NCI-H446 (cell line): ENCODE measurements around the gene CTDP1.
"Not testable (repeated sequence)": the region's sequence is repeated elsewhere in the genome, so short reads cannot be mapped to it uniquely, and the experiment has no call there.

Experiments used
- DNase-seq, 2 experiments: peaks; one replicate each; lab custom pipeline; 2025; lab: John Stamatoyannopoulos, UW

CTDP1 gene

DNA sequence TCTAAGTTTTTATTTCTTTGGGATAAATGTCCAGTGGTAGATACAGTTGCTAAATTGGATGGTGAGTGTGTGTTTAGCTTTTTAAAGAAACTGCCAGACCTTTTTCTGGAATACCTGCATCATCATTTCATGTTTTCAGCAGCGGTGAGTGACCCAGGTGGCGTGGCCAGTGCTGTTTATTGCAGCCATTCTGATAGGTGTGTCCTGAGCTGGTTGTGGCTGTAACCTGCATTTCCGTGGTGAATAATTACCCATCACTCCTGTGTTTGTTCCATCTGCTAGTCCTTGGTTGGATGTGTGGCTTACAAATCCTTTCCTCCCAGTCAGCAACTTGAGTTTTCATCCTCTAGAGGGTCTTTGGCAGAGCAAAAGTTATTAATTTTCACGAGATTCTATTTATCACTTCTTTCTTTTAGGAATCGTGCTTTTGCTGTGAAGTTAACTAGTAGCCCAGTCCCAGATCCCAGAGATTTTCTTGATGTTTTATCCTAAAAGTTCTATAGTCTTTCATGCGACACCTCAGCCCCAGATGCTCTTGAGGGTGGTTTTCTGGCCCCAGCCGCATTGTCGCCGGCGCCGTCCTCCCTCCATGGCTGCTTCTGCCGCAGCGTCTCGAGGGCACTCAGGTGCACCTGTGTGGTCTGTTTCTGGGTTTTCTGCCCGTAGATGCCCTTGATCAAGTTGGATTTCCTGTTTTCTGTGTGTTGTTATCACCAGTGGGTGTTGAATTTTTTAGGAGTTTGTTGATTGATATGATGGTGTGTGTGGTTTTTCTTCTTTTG, 44.9 kb downstream of the CTDP1 start:
- DNase-seq: no peak

DNA sequence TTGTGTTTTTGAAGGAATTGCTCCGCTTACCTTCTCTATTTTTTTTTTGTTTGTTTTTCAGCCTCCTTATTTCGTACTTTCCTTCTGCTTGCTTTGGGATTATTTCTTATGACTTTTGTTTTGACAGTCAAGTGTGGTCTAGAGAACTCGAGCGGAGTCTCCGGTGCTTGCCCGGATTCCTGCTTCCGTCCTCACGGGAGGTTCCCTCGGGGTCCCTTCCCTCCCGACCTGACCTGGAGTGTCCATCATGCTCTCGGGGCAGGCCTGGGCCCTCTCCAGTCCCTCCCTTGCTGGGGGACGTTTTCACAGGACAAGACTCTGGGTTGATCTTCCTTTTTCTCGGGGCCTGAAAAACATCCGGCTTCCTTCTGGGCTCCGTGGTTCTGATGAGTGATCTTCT, 45.9 kb downstream of the CTDP1 start:
- DNase-seq: no peak

DNA sequence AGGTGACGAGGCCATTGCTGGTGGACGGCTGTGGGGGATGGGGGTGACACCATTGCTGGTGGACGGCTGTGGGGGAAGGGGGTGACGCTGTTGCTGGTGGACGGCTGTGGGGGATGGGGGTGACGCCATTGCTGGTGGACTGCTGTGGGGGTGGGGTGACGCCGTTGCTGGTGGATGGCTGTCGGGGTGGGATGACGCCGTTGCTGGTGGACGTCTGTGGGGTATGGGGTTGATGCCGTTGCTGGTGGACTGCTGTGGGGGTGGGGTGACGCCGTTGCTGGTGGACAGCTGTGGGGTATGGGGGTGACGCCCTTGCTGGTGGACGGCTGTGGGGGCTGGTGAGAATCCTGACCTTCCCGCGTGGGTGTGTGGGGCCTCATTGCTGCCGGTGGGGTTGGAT, 47.1 kb downstream of the CTDP1 start:
- DNase-seq: no peak

DNA sequence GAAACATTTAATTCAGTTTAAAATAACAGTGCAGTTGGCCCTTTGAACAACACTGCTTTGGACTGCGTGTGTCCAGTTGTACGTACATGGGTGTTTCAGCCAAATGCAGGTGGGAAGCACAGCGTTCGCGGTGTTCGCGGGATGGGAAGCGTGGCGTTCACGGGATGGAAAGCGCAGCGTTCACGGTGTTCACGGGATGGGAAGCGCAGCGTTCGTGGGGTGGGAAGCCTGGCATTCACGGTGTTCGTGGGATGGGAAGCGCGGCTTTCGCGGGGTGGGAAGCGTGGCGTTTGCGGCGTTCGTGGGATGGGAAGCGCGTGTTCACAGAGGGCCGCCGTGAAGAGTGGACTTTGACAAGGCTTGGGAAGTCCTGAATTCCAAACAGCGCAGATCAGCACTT, 47.6 kb downstream of the CTDP1 start:
- no peak for DNase-seq

DNA sequence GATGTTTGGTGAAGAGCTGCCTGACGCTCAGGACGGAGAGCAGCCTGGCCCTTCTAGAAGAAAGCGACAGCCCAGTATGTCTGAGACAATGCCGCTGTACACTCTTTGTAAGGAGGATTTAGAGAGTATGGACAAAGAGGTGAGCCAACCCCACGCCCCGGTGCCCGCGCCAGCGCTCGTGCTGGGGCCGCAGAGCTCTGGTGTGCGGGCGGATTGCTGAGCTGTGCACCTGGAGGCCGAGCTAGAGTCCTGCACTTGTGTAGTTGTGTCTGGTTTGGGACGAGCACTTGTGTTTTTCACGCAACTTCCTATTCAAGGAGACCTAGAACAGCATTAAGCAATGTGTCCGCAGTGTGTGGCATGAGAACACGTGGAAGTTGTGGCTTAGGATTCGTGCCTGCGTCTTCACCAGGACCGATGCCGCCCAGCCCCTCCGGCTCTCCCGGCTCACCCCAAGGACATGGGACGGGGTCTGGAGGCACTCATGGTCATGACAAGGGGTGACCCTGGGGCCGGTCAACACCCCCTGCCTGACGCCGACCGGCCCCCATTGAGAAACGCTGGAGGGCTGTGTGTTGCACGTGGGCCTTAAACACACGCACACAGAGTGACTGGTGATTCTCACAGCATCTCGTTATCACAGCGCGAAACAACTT, 49.5 kb downstream of the CTDP1 start:
- DNase-seq: no peak

DNA sequence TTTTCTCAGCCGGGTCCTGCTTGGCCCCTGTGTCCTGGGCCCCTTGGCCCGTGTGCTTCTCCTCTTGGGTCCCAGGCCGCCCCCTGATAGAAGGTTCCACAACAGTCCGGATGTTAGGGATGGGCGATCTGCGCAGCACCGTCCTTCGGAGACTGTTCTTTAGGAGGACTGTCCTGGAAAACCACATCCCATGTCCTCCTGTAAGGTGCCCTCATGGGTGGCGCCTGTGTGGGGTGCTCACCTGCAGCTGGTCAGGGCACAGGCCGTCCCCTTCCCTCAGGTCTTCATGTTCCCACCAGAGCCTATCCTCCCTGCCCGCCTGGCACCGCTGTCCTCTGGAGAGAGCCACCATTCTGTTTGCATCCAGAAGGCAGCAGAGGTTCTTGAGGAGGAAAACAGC, 50.0 kb downstream of the CTDP1 start:
- no peak for DNase-seq

DNA sequence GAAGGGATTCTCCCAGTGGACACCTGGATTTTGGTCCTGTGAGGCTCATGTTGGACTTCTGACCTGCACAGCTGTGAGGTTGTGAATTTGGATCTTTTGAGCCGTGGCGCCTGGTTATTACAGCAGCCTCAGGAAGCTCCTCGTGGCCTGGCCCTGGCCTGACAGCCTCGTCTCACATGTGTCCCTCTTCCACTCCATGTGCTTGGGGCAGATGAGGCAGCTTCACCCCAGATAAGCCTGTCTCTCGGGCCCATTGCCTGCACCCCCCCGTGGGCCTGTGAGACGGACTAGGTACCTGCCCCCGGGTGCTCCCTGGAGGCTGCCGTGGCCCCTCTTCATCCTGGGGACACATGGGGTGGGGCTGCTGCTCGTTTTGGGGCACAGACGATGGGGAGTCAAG, 51.2 kb downstream of the CTDP1 start:
- DNase-seq: no peak

DNA sequence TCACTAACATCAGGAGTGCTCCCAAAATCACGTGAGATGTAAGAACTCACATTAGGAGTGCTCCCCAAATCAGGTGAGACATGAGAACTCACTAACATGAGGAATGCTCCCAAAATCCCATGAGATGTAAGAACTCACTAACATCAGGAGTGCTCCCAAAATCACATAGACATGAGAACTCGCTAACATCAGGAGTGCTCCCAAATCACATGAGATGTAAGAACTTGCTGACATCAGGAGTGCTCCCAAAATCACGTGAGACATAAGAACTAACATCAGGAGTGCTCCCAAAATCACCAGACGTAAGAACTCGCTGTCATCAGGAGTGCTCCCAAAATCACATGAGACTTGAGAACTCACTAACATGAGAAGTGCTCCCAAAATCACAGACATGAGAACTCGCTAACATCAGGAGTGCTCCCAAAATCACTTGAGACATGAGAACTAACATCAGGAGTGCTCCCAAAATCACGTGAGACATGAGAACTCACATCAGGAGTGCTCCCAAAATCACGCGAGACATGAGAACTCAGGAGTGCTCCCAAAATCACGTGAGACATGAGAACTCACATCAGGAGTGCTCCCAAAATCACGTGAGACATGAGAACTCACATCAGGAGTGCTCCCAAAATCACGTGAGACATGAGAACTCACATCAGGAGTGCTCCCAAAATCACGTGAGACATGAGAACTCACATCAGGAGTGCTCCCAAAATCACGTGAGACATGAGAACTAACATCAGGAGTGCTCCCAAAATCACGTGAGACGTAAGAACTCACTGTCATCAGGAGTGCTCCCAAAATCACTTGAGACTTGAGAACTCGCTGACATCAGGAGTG, 52.5 kb downstream of the CTDP1 start:
- not testable (repeated sequence) for DNase-seq

DNA sequence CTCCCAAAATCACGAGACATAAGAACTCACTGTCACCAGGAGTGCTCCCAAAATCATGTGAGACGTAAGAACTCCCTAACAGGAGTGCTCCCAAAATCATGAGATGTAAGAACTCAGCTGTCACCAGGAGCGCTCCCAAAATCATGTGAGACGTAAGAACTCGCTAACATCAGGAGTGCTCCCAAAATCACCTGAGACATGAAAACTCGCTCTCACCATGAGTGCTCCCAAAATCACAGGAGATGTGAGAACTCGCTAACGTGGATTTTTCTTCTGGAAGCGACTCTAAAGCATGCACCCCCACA, 53.1 kb downstream of the CTDP1 start:
- DNase-seq: no peak

DNA sequence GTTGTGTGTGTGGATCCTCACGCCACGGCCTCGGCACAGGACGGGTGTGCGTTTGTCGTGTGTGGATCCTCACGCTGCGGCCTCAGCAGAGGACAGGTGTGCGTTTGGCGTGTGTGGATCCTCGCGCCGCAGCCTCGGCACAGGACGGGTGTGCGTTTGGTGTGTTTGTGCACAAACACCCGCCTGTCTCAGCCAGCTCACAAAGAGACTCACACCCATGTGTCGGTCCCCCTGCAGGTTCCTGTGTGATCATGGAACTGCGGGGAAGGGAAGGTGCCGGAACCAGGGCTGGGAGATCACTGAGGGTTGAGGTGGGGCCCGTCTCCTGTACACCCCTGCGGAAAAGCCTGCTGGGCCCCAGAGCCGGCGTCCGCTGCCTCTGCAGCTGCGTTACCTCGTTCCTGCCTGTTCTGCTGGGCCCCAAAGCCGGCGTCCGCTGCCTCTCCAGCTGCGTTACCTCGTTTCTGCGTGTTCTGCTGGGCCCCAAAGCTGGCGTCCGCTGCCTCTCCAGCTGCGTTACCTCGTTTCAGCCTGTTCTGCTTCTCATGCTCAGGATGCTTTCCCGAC, 53.6 kb downstream of the CTDP1 start:
- no peak for DNase-seq

DNA sequence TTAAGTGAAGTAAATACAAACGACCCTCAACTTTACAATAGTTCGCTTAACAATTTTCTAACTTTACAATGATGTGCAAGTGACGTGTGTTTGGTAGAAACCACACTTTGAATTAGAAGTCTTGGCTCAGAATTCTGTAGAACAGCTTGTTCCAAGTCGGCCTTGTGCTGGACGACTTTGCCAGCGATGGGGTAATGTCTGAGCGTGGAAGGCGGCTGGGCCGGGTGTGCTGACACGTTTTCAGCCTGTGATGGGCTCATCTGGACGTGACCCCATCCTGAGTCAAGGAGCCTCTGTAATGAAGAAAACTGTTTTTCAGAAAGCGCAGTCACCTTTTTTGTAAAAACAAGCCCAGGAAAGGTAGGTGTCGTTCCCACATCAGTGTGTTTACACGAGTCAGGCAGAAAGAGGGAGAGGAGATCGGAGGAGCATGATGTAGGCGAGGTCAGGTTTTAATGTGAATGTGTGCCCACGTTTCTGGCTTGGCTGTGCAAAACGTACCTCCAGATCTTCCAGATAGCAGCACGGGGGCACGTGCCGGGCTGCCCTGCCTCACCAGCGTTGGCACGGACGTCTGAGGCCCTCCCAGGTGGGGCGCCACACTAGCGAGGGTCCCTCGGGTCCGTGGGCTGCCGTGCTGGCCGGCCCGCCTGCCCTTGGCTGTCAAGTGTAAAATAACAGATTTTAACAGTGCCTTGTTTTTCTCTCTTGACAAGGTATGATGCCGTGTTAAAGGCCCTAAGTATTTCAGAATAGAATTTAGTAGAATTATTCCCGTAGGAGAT, 54.6 kb downstream of the CTDP1 start:
- no peak for DNase-seq

DNA sequence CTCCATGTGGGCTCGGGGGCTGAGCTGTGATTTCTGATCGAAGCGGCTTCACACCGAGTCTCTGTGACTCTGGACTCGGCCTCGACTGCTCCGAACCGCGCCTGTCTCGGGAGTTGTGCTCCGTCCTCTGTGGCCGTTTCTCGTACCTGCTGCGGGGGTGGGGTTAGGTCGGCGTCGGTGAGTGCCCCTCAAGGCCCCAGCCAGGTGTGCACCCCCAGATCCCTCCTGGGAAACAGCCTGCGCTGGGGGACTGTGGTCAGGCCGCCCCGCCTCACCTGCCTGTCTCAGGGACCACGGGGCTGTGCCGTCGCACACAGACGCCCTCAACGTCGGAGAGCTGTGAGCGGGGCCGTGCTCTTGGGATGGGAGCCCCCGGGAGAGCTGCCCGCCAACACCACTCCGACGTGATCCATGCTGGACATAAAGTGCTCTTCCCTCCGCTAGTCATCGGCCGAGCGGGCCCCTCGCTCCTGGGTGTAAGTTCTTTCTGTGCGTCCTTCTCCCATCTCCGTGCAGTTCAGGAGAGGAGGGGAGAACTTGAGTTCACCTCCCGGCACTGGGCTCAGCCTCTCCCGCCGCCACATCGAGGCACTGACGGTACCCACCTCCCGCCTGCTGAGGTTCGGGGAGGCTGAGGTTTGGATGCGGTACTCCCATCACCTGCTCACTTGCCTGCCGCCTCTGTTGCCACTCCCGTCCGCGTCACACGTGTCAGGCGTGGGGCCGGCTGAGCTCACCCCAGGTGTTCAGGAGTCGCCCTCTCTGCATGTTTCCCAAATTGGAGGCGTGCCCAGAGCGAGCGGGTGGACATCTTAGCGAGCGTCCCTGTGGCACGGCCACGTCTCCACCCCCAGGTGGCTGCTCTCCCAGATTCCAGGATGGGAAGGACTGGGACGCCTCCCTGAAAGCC, 55.7 kb downstream of the CTDP1 start:
- DNase-seq: no peak

DNA sequence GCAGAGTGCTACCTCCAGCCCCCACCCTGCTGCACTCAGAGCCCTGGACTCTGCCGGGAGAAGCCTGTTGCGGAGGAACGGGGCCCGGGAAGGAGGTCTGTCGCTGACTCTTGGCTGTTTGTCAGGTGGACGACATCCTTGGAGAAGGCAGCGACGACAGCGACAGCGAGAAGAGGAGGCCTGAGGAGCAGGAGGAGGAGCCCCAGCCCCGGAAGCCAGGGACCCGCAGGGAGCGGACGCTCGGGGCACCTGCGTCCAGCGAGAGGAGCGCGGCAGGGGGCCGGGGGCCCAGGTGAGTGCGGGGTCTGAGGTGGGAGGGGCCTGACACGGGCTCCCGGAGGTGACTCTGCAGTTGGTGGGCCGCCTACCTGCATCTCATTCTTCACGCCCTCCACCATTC, 56.6 kb downstream of the CTDP1 start:
- DNase-seq: no peak

DNA sequence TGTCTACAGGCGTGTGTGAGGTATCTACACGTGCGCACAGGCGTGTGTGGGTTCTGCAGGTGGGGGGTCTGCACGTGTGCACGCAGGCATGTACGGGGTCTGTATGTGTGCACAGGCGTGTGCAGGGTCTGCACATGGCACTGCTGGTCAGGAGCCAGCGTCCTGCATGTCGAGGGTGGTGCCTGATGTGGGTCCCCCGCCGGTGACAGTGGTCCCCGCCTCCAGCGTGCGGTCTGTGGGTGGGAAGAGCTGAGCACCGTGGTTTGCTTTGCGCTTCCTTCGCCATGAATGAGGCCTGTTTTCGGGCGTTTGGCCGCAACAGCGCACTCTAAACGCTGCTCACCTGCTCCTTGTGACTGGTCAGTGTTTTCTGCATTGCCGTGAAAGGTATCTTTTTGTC, 57.2 kb downstream of the CTDP1 start:
- no peak for DNase-seq

DNA sequence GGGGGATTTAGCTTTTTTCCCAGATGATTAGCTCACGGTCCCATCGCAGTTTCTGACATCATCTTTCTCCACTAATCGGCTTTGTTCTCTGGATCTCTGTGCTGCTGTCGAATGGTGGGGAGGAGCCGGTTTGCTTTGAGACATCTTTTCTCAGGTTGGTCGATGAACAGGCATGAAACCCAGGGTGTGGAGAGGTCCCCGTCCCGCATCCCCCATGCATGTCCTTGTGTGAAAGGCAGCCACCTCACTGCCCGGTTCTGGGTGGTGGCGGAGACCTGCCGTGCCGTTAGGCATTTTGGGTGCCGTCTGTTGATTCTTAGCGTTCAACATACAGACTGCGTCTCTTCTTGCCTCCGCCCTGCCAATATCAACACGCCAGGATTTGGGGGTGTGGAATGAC, 57.8 kb downstream of the CTDP1 start:
- no peak for DNase-seq

DNA sequence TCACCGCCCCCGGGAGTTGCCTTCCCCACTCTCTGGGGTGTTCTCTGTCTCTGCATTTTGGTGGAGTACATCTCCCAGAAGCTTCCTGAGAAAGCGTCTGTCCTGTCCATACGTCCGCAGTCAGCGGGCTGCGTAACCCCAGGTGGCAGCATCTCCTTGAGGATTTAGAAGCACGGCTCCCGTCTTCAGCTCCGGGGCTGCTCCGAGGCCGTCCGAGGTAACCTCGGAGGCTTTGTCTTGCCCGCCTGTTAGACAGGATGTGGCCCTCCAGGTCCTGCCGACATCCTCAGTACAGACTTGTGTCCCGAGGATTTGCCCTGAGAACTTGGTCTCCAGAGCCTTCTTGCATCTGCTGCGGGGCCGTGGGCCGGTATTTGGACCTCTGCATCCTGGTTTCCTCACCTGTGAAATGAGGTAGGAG, 58.4 kb downstream of the CTDP1 start:
- no peak for DNase-seq

DNA sequence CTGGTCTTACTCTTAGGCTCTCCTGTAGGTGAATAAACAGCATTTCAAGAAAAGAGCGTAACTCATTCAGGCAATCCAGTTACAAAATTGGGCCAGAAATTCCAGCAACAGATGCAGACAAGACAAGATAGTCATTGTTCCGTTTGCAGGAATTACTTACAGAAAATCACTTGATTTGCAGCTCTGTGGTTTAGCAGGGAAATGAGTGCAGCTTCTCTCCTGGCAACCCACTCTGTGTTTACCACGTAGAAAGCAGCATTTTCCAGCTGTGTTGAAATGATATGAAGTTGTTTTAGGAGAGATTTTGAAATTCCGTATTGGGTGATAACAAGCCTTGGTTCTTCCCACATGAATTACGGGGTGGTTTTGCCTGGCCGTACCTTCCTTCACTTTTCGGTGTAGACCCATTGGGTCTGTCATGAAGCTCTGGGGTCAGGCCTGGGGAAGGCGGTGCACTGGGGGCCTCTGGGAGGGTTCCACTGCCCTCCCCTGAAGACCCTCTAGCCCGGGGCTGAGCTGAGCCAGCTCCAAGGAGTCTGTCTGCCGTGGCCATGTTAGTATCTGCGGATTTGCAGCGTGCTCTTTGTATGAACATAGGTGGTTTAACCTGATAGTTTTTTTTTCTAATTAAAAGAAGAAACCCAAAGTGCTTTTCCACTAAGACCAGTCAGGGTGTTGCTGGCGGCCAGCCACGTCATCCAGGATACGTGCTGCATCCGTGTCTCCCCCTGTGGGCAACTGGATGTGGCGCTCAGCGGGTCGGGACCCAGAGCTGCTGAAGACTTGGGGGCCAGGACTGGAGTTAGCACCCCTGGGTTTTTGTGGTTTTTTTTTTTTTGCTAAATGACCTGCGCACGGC, 59.2 kb downstream of the CTDP1 start:
- no peak for DNase-seq

DNA sequence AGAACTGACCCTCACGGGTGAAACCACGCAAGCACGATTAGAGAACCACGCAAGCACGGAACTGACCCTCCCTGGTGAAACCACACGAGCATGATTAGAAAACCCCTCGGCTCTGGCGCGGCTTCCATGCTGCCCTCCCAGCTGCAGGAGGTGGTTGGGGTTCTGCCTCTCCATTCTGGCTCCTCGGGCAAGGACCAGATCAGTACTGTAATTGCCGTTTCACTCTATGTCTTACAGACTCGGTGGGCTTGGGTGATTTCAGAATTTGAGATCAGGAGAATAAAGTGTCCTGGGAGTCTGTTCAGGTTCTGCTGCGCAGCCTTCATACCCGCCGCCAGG, 59.8 kb downstream of the CTDP1 start:
- no peak for DNase-seq

DNA sequence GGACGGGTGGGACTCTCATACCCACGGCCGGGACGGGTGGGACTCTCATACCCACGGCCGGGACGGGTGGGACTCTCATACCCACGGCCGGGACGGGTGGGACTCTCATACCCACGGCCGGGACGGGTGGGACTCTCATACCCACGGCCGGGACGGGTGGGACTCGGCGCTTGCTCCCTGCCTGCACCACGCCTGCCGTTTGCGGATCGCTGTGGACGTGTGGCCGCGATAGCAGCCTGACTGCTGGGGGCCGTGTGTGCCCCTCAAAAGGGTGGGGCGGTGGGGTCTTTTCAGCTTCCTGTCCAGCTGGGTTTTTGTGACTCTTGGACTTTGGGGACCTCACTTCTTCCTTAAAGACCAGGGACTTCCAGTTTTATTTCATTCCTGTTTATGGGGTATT, 60.4 kb downstream of the CTDP1 start:
- DNase-seq: not testable (repeated sequence)
